ENCODE results near the gene ERP29.
A peak's percentile ranks its signal among the peaks of the same experiment; 100 is the strongest.
"Not testable (repeated sequence)": the region's sequence is repeated elsewhere in the genome, so short reads cannot be mapped to it uniquely, and the experiment has no call there.

ERP29 gene

DNA sequence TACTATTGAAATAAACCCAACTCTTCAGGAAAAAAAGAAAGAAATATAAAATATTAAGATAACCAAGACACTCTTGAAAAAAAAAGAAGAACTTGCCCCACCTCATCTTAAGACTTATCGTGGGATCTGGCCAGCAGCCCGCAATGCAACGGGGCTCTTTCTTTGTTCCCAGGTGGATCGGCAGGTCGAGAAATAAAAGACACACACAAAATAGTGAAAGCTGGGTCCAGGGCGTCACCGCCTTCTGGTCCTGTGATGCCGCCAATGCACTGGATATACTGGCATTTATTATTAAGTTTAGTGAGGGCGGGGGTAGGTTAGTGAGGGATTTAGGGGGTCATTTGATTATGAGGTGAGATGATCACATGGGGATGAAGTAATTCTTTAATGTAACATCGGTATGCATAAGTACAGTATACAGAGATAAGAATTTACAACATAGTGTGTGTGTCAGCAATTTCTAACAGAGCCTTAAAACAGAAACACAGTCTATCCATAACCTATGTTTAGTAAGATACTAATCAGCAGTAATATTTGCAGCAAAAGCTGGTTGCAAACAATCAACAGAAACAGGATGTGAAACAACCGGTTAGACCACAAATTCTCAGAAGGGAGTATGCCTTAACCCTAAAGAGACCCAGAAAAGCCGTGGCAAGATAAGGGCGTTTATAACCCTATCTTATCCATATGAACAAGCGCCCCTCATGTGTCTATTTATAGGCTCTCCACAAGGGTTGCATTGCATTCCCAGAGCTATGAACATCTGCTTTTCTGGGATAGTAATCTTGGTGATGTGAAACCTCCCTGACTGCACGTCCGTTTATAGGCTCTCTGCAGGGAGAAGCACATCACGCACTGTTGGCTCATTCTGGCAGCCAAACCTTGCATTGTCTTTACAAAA is 18.8 kb upstream of the ERP29 start:
- not testable (repeated sequence) for DNase-seq (ENCODE audit: low spot score in 2 of 2)

DNA sequence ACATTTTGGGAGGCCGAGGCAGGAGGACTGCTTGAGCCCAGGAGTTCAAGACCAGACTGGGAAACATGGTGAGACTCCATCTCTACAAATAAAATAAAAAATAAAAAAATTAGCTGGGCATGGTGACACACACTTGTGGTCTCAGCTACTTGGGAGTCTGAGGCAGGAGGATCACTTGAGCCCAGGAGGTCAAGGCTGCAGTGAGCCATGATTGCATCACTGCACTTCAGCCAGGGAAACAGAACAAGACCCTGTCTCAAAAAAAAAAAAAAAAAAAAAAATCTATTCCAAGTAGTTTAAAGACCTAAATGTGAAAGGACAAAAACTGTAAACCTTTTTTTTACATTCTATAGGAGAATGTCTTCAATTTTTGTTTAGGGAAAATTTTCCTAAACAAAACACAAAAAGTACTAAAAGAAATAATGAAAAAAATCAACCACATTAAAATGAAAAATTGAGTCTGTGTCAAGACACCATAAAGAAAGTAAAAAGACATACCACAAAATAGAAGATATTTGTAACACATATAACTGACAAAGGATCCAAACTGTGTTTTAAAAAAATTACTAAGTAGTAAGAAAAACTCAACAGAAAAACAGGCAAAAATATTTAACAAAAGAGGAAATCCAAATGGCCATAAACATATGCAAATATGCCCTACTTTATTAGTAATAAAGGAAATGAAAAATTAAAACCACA is 17.3 kb upstream of the ERP29 start:
- DNase-seq (ENCODE audit: low spot score in 2 of 2): no peak
- Mint-ChIP-seq H3K4me3 (peak overlapping the region; percentile 77), H3K4me1 (peaks cover 77% of the 10 kb centered on the region), H3K36me3 (no peaks in the 10 kb centered on the region), H3K27ac (no peak overlapping the region), H3K9me3 (no peaks in the 10 kb centered on the region)
- ATAC-seq: no peak

More for the DNA sequence above, 18.8 kb upstream of the ERP29 start:
- Mint-ChIP-seq H3K4me3 (peak overlapping the region; percentile 77), H3K27ac (peak overlapping the region; percentile 76), H3K4me1 (peaks cover 70% of the 10 kb centered on the region)
- not testable (repeated sequence) for ATAC-seq, H3K9me3 Mint-ChIP-seq, H3K36me3 Mint-ChIP-seq

DNA sequence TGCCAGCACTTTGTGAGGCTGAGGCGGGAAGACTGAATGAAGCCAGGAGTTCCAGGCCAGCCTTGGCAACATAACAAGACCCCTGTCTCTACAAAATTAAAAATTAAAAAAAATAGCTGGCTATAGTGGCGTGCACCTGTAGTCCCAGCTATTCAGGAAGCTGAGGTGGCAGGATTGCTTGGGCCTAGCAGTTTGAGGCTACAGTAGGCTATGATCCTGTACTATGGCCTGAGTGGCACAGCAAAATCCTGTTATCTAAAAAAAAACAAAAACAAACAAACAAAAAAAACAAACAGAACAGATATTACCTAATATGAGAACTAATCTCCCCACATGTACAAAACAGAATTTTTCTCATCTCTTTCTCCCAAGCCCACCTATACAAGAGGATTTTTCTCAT is 15.9 kb upstream of the ERP29 start:
- DNase-seq (ENCODE audit: low spot score in 2 of 2) (no peak), ATAC-seq (no peak)
- no peaks in the 10 kb centered on the region for H3K9me3 Mint-ChIP-seq
- H3K36me3 Mint-ChIP-seq: no peaks in the 10 kb centered on the region
- H3K27ac Mint-ChIP-seq: peak overlapping the region; percentile 71
- H3K4me3 Mint-ChIP-seq: peak overlapping the region; percentile 11
- H3K4me1 Mint-ChIP-seq: peaks cover 77% of the 10 kb centered on the region

DNA sequence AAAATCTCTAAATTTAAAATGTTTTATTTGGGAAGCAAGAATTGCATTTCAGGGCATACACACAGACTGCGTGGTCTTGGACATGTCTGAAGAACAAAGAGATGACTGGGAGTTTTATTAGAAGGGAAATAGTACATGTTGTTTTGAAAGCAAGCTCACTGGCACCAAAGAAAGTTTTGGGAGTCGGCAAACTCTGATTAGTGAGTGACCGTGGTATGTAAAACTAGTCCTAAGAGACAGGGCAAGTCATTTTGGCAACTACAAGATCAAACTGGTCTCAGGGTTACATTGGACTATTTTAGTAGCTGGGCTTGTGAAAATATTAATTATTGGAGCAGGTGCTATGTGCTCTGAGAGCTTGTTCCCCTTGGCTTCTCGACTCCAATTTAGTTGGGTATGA is 15.2 kb upstream of the ERP29 start:
- ATAC-seq (no peak), DNase-seq (ENCODE audit: low spot score in 2 of 2) (no peak)
- H3K4me1 Mint-ChIP-seq: peaks cover 77% of the 10 kb centered on the region
- peak overlapping the region; percentile 87 for H3K27ac Mint-ChIP-seq
- H3K36me3 Mint-ChIP-seq: no peaks in the 10 kb centered on the region
- H3K4me3 Mint-ChIP-seq: no peak overlapping the region
- no peaks in the 10 kb centered on the region for H3K9me3 Mint-ChIP-seq

DNA sequence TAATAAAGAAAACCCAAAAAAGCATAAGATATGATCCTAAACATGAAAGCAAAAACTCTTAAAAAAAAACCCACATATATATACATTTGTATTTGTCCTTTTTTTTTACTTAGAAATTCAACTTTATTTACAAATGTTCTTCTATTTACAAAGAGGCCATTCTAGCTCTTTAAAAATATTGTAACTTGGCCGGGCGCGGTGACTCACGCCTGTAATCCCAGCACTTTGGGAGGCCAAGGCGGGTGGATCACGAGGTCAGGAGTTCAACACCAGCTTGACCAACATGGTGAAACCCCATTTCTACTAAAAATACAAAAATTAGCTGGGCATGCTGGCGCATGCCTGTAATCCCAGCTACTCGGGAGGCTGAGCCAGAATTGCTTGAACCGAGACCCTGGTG is 14.1 kb upstream of the ERP29 start:
- peaks cover 66% of the 10 kb centered on the region for H3K4me1 Mint-ChIP-seq
- H3K27ac Mint-ChIP-seq: peak overlapping the region; percentile 87
- ATAC-seq; H3K9me3 Mint-ChIP-seq; DNase-seq (ENCODE audit: low spot score in 2 of 2); H3K36me3 Mint-ChIP-seq; H3K4me3 Mint-ChIP-seq: not testable (repeated sequence)

DNA sequence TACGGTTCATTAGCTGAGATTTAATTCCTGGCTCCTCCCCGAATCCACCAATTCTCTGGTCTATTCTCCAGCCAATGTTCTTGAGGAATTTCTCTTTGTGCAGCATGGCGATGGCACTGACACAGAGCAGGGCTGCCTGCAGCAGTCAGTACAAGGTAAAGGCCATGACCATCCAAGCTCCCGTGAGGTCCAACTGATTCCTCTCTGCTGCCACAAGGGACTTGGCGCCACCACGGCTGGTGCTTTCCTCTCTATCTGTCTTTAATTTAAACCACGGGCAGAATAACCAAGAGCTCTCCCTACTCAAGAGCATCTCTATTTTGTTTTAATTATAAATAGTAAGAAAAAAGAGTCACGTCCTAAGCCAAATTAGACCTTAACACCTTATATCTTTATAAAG is 12.4 kb upstream of the ERP29 start:
- Mint-ChIP-seq H3K27ac (peak overlapping the region; percentile 84), H3K36me3 (no peaks in the 10 kb centered on the region), H3K4me3 (peak overlapping the region; percentile 46), H3K4me1 (peaks cover 64% of the 10 kb centered on the region), H3K9me3 (no peaks in the 10 kb centered on the region)
- DNase-seq (ENCODE audit: low spot score in 2 of 2): peak in 1 of 2 donors; percentile 47
- no peak for ATAC-seq

DNA sequence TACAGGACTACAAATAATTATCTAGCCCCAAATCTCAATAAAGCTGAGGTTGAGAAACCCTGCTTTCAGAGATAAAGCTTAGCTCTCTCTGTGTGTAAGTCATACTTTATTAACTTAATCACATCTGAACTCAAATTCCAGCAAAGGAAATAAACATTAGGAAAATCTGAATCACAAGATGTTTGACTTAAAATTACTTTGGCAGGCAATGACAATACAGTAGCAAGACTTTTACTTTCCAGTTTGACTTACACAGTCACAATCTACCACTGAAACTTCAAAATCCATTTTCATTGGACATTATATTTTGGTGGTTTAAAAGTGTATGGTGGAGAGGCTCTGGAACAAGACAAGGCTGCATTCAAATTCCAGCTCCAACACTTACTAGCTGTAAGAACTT is 11.7 kb upstream of the ERP29 start:
- Mint-ChIP-seq H3K4me1 (peaks cover 64% of the 10 kb centered on the region), H3K36me3 (no peaks in the 10 kb centered on the region), H3K4me3 (peak overlapping the region; percentile 46), H3K9me3 (no peaks in the 10 kb centered on the region), H3K27ac (peak overlapping the region; percentile 84)
- DNase-seq (ENCODE audit: low spot score in 2 of 2): peak in 1 of 2 donors; percentile 36
- peak; percentile 81 for ATAC-seq

DNA sequence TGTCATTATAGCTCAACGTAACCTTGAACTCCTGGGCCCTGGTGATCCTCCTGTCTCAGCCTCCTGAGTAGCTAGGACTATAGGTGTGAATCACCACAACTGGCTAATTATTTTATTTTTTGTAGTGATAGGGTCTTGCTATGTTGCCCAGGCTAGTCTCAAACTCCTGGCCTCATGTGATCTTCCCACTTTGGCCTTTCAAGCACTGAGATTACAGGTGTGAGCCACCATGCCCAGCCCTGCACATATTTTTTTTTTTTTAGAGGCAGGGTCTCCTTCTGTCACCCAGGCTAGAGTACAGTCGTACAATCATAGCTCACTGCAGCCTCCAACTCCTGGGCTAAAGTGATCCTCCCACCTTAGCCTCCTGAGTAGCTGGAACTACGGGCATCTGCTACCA is 9.2 kb upstream of the ERP29 start:
- DNase-seq (ENCODE audit: low spot score in 2 of 2) (no peak), ATAC-seq (no peak)
- no peaks in the 10 kb centered on the region for H3K9me3 Mint-ChIP-seq
- H3K4me3 Mint-ChIP-seq: no peak overlapping the region
- H3K27ac Mint-ChIP-seq: no peak overlapping the region
- peaks cover 40% of the 10 kb centered on the region for H3K4me1 Mint-ChIP-seq
- no peaks in the 10 kb centered on the region for H3K36me3 Mint-ChIP-seq

DNA sequence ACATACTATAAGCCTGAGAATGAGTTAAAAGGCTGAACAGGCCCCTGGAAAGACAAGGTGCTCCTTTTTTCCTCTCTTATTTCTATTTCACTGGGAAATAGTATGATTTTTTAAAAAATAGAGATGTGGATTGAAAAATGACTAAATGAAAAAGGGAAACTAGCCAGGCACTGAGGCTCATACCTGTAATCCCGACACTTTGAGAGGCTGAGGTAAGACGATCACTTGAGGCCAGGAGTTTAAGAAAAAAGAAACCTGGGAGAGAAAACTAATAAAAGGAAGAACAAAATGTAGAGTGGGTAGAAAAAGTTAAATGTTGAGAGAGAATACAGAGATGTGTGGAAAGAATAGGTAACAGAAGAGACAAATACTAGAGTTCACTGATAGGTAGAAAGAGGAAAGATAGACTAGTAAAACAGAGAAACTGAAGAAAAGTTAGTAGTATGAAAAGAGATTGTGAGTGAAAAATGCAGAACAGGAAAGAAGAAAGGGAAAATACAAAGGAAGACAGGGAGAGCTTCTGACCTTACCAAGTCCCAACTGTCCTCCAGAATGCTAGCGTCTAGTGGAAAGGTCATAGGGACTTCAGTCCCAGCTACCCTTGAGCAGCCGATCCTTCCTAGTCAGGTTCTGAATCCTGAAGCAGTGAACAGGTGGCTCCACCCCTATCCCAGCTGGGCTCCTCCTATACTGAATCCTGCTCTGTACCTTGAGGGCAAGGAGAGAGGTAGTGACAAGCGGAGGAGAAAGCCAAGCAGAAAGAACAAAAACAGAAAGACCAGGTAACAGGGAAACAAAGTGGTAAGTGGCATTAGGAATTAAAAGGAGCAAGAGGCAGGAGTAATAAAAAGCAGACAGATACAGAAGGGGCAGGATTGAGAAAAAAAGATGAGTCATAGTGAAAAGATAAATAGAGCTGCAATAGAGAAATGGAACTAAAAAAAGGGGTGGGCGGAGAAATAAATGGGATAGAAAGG is 7.5 kb upstream of the ERP29 start:
- peak; percentile 35 for ATAC-seq
- H3K36me3 Mint-ChIP-seq: no peaks in the 10 kb centered on the region
- no peaks in the 10 kb centered on the region for H3K9me3 Mint-ChIP-seq
- H3K27ac Mint-ChIP-seq: peak overlapping the region; percentile 8
- H3K4me3 Mint-ChIP-seq: no peak overlapping the region
- DNase-seq (ENCODE audit: low spot score in 2 of 2): no peak
- H3K4me1 Mint-ChIP-seq: peaks cover 35% of the 10 kb centered on the region

DNA sequence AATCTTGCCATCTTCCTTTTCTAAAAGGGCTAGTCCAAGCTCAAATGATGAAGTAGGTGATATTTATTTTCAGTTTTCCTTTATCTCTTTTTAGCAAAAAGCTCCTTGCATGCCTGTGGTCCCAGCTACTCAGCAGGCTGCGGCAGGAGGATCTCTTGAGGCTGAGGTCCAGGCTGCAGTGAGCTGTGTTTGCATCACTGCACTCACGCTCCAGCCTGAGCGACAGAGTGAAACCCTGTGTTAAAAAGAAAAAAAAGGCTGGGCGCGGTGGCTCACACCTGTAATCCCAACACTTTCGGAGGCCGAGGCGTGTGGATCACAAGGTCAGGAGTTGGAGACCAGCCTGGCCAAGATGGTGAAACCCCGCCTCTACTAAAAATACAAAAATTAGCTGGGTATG is 5.3 kb upstream of the ERP29 start:
- no peak overlapping the region for H3K27ac Mint-ChIP-seq
- H3K36me3 Mint-ChIP-seq: peaks cover 2% of the 10 kb centered on the region
- H3K4me1 Mint-ChIP-seq: peaks cover 35% of the 10 kb centered on the region
- H3K4me3 Mint-ChIP-seq: no peak overlapping the region
- no peaks in the 10 kb centered on the region for H3K9me3 Mint-ChIP-seq
- no peak for ATAC-seq
- no peak for DNase-seq (ENCODE audit: low spot score in 2 of 2)

DNA sequence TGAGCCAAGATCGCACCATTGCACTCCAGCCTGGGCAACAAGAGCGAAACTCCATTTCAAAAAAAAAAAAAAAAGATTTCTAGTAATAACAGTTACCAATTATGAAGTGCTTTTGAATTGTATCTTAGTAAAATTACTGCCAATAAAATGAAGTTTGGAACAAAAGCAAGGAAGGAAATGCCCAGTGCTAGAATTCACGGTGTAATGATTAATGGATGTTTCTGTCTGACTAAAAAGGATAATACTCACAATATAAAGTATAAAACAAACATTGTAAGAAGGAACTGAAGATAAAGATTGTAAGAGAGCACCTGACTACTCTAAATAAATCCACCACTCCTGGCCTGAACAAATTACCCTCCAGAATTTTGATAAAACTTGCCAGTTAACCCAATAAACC is 4.3 kb upstream of the ERP29 start:
- peak overlapping the region; percentile 46 for H3K27ac Mint-ChIP-seq
- ATAC-seq: no peak
- peaks cover 33% of the 10 kb centered on the region for H3K4me1 Mint-ChIP-seq

DNA sequence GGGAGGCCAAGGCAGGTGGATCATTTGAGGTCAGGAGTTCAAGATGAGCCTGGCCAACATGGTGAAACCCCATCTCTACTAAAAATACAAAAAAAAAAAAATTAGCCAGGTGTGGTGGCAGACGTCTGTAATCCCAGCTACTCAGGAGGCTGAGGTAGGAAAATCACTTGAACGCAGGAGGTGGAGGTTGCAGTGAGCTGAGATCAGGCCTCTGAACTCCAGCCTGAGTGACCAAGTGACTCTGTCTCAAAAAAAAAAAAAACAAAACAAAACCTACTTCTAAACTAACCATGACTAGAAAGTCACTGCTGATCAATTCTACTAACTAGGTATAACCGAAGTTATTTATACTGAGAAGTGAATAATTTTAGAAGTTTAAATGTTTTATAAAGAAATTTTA is 3.6 kb upstream of the ERP29 start:
- H3K4me1 Mint-ChIP-seq: peaks cover 39% of the 10 kb centered on the region
- H3K9me3 Mint-ChIP-seq: not testable (repeated sequence)

More for the DNA sequence above, 4.3 kb upstream of the ERP29 start:
- H3K36me3 Mint-ChIP-seq: peaks cover 12% of the 10 kb centered on the region
- DNase-seq (ENCODE audit: low spot score in 2 of 2): no peak
- H3K9me3 Mint-ChIP-seq: no peaks in the 10 kb centered on the region
- H3K4me3 Mint-ChIP-seq: no peak overlapping the region

DNA sequence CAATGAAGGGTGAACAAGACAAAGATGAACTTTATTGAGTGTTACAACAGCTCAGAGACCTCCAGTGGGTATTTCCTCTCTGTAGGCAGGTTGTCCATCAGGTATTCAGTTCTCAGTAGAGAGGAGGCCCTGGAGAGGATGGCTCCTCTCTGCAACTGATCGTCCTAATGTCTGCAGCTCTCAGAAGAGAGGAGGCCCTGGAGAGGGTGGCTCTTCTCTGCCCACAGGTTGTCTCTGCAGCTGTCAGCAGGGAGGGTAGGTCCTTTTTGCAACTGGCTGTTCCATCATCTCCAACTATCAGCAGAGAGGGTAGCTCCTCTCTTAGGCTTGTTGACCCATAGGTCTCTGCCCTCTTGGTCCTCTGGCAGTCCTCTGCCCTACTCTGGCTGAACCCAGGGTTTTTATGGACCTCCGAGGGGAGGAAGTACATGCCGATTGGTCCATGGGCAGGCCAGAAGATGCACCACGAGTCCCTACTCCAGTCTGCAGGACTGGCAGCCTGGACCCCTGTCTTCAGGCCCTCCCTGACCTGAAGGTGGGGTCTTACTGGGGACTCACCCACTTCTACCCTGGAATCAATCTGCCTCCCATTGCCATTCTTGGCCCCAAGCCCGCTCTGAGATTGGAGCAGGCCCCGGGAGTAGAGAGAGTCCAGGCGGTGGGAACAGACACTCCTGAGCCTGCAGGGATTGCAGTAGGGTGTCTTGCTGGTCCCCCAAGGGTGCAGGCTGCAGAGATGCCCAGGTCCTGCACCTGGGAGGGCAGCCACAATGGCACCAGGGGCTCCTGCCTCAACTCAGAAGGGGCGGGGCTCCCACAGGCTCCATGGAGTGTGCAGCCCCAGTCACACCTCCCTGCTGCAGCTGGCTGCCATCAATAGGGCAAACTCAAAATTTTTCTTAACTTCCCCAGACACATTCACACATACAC is 2.5 kb upstream of the ERP29 start:
- DNase-seq (ENCODE audit: low spot score in 2 of 2): no peak
- H3K4me1 Mint-ChIP-seq: peaks cover 37% of the 10 kb centered on the region
- H3K4me3 Mint-ChIP-seq: peak overlapping the region; percentile 95
- H3K27ac Mint-ChIP-seq: no peak overlapping the region
- peaks cover 30% of the 10 kb centered on the region for H3K36me3 Mint-ChIP-seq
- no peak for ATAC-seq
- H3K9me3 Mint-ChIP-seq: no peaks in the 10 kb centered on the region

More for the DNA sequence above, 3.6 kb upstream of the ERP29 start:
- not testable (repeated sequence) for ATAC-seq; H3K27ac Mint-ChIP-seq; DNase-seq (ENCODE audit: low spot score in 2 of 2); H3K4me3 Mint-ChIP-seq
- peaks cover 19% of the 10 kb centered on the region for H3K36me3 Mint-ChIP-seq

DNA sequence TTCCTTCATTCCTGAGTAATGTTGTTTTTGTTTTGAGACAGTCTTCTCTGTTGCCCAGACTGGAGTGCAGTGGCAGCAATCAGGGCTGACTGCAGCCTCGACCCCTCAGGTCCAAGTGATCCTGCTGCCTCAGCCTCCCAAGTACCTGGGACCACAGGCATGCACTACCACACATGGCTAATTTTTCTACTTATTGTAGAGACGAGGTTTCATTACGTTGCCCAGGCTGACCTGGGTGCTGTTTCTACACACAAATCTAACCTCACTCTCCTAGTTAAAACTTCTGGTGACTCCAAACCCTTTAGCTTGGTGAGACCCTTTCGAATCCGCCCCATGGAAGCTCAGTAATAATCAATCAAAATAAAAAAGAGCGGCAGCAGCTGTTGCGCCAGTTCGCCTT is 1.5 kb upstream of the ERP29 start:
- ATAC-seq (no peak), DNase-seq (ENCODE audit: low spot score in 2 of 2) (no peak)
- Mint-ChIP-seq H3K27ac (peak overlapping the region; percentile 97), H3K4me3 (peak overlapping the region; percentile 95), H3K9me3 (peaks cover 4% of the 10 kb centered on the region), H3K36me3 (peaks cover 40% of the 10 kb centered on the region), H3K4me1 (peaks cover 38% of the 10 kb centered on the region)

Measured in stimulated activated effector memory CD8-positive, alpha-beta T cell treated with anti-CD3 and anti-CD28 coated beads, Interleukin-12 subunit alpha, Interleukin-12 subunit beta, amount 100 ng/mL, for 72 hours (primary cell).